Spleen (tissue), 7 donors: ENCODE data around the gene YWHAG.

Experiments used
- POLR2A ChIP-seq, 3 donors: fragments of 450-650 bp; IDR thresholded peaks; one replicate each; pipeline ENCODE4 v1.5.1; 2017; ENCODE audit warnings: antibody characterized with exemption in 3 of 3, mild to moderate bottlenecking in 1 of 3
- TF ChIP-seq, protein P1 (sequence below), 11 experiments: fragments of 200-600 bp in 7 of 11; fragments of 450-650 bp in 4 of 11; sonication (generic) in 4 of 11; IDR thresholded peaks in 8 of 11; conservative IDR thresholded peaks in 3 of 11; 1 replicate in 7 of 11; 2 replicates in 4 of 11; pipeline versions ENCODE4 v1.4.0 to v1.8.0; 2016 to 2021; ENCODE audit warnings: antibody characterized with exemption in 11 of 11, inconsistent platforms in 4 of 11, mild to moderate bottlenecking in 1 of 11
- donor health status: DM: no; HTN: no; CAD: no; lungs with moderate emphysema.
- donor health status: DM: no; HTN: no; CAD: no.
- donor health status: DM: no; HTN: no; CAD: no.

- TF ChIP-seq POLR2A (IDR thresholded peaks at IDR 0.05): no peak
- TF ChIP-seq, protein P1, sequence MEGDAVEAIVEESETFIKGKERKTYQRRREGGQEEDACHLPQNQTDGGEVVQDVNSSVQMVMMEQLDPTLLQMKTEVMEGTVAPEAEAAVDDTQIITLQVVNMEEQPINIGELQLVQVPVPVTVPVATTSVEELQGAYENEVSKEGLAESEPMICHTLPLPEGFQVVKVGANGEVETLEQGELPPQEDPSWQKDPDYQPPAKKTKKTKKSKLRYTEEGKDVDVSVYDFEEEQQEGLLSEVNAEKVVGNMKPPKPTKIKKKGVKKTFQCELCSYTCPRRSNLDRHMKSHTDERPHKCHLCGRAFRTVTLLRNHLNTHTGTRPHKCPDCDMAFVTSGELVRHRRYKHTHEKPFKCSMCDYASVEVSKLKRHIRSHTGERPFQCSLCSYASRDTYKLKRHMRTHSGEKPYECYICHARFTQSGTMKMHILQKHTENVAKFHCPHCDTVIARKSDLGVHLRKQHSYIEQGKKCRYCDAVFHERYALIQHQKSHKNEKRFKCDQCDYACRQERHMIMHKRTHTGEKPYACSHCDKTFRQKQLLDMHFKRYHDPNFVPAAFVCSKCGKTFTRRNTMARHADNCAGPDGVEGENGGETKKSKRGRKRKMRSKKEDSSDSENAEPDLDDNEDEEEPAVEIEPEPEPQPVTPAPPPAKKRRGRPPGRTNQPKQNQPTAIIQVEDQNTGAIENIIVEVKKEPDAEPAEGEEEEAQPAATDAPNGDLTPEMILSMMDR (IDR thresholded peaks at IDR 0.05 in 8 of 11, conservative IDR thresholded peaks at IDR 0.05 in 3 of 11): no peak
Measured at GRCh38 chr7:76380623-76380966, 21.8 kb upstream of the YWHAG start.
